ENCODE results near the gene KLF17.

Gene KLF17

GRCh38 chr1:44157903-44158302, 39.3 kb downstream of the KLF17 start:
- DNase-seq, result no peak

GRCh38 chr1:44158871-44159270, 40.2 kb downstream of the KLF17 start:
- no peak for DNase-seq

GRCh38 chr1:44161546-44161945, 42.9 kb downstream of the KLF17 start:
- DNase-seq, result no peak

GRCh38 chr1:44168520-44169098, 50.0 kb downstream of the KLF17 start:
- DNase-seq, result no peak

GRCh38 chr1:44170281-44170823, 51.7 kb downstream of the KLF17 start:
- no peak for DNase-seq

- no peak for DNase-seq
Measured at GRCh38 chr1:44174630-44175029, 56.0 kb downstream of the KLF17 start.
